SH-SY5Y (cell line): ENCODE results near the gene SIX4.

Experiments used
- GATA2 ChIP-seq: IDR thresholded peaks from 2 replicates; pipeline ENCODE4 v1.6.1; 2011; ENCODE audit warnings: mild to moderate bottlenecking, low read depth, low read length
- GATA3 ChIP-seq: IDR thresholded peaks from 2 replicates; pipeline ENCODE4 v1.6.1; 2011; ENCODE audit warnings: low read depth, mild to moderate bottlenecking, low read length, moderate library complexity

DNA sequence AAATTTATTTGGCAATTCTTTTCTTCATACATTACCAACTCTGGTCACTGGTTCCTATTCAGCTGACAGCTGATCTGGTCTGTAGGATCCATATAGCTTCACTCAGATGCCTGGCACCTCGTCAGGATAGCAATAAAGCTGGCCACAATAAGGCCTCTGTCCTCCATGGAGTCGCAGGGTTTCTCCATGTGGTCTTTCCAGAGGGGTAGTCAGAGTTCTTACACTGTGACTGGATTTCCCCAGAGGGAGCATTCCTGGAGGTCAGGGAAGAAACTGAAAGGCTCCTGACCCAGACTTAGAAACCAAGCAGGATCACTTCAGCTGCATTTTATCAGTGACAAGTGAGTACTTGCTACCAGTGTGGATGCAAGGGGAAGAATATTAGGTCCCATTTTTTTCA, 39.9 kb downstream of the SIX4 start:
- TF ChIP-seq GATA2 (no peak), GATA3 (no peak)
